ENCODE data around the gene MARS1. TPM values are rescaled to one million over a fixed set of nuclear protein-coding genes. Genes with fewer than 3 reads are reported as not detected.

The MARS1 gene
- total RNA-seq, 1 donor from 2014 or later = 131 TPM

DNA sequence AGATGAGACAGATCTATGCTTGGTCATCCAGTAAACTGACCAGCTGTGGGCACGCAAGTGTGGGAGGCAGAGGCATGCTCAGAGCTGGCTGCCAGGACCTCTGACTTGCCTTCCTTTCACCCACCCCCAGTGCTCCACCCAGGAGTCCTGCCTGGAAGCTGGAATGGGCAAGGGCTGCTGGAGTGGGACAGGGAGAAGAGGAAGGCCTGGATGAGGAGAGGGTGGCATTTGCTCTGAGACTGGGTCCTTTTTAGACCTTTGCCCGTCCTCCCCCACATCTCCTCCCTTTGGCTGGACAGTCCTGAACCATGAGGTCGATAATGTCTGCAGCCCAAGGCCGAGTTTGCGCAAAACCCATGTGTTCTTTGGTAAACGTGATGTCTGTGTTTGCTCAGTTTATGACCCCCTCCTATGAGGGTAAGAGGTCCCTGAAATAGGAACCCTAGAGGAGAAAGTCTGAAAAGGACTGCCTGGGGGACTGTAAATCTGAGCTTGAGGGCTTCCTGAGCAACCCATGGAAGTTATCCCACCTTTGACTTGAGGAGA, 36.6 kb upstream of the MARS1 start:
- no peak overlapping the region for H3K27ac ChIP-seq
- no peaks in the 10 kb centered on the region for H3K36me3 ChIP-seq
- TF ChIP-seq, protein P1, sequence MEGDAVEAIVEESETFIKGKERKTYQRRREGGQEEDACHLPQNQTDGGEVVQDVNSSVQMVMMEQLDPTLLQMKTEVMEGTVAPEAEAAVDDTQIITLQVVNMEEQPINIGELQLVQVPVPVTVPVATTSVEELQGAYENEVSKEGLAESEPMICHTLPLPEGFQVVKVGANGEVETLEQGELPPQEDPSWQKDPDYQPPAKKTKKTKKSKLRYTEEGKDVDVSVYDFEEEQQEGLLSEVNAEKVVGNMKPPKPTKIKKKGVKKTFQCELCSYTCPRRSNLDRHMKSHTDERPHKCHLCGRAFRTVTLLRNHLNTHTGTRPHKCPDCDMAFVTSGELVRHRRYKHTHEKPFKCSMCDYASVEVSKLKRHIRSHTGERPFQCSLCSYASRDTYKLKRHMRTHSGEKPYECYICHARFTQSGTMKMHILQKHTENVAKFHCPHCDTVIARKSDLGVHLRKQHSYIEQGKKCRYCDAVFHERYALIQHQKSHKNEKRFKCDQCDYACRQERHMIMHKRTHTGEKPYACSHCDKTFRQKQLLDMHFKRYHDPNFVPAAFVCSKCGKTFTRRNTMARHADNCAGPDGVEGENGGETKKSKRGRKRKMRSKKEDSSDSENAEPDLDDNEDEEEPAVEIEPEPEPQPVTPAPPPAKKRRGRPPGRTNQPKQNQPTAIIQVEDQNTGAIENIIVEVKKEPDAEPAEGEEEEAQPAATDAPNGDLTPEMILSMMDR (IDR thresholded peaks at IDR 0.05) = no peak
- H3K4me1 ChIP-seq = no peaks in the 10 kb centered on the region
- H3K4me3 ChIP-seq = no peak overlapping the region
- ATAC-seq = no peak
- intact Hi-C loops (cut with DNase I) = no loop called here
- H3K27me3 ChIP-seq (ENCODE audit: low read depth) = peaks cover 5% of the 10 kb centered on the region
- no peaks in the 10 kb centered on the region for H3K9me3 ChIP-seq
- DNase-seq = no peak

DNA sequence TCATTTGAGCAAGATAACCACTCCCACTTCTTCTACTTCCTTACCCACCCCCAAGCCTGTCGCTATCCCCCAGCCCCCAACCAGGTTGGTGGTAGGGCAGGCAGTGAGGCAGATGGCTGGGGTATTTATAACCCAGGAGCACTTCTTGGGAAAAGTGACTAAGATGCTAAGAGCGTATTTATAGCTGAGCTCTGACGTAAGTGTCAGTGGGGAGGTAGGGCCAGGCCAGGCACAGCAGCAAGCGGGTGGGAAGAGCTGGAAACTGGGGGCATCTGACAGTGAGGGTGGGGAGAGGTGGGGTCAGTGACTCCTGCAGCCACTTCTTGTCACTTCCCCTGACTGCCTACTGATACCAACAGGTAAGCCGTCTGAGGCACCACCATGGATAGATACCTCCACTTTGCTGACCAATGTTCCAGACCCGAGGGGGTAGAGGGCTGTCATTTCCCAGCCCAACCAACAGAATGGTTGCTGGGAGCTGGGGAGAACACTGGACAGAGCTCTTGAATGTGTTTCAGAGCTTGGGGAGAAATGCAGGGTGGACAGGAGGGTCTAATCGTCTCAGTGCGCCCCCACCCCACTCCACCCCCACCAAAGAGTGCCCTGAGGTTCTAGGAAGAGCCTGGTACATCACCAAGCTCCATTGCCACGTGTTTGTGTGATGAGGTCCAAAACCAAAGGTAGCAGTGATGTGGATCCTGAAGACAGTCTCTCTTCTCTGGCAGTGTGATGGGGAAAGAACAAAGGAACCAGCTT, 35.5 kb upstream of the MARS1 start:
- Histone ChIP-seq H3K4me3 (no peak overlapping the region), H3K36me3 (no peaks in the 10 kb centered on the region), H3K4me1 (no peaks in the 10 kb centered on the region), H3K27me3 (ENCODE audit: low read depth) (peaks cover 5% of the 10 kb centered on the region), H3K27ac (no peak overlapping the region), H3K9me3 (no peaks in the 10 kb centered on the region)
- ATAC-seq = no peak
- TF ChIP-seq, protein P1 (IDR thresholded peaks at IDR 0.05) = no peak
- intact Hi-C loops (cut with DNase I) = no loop called here
- DNase-seq = no peak

DNA sequence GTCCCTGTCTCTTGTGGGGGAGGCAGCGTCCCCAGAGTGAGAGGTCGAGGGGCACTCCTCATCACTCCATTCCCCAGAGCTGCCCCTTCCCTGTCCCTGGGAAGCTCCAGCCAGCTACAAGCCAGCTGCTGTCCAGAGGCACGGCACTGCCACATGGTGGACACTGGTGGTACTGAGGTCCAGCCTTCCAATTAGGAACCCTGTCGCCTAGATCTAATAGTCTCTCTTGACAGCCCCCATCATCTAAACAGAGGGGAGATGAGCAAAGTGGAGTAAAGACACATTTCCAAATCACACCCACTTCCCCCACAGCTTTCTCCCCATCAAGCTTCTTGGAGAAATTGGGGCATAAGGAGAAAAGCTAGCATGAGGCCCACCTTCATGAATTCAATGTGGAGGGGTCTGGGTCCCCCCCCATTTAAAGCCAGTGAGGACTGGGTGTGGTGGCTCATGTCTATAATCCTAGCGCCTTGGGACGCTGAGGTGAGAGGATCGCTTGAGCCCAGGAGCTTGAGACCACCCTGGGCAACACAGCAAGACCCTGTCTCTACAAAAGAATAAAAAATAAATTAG, 34.8 kb upstream of the MARS1 start:
- ATAC-seq (peak; percentile 87), DNase-seq (peak; percentile 83)
- H3K27me3 ChIP-seq (ENCODE audit: low read depth) = peaks cover 5% of the 10 kb centered on the region
- TF ChIP-seq, protein P1 (IDR thresholded peaks at IDR 0.05) = peak; percentile 91
- no peak overlapping the region for H3K27ac ChIP-seq
- no peaks in the 10 kb centered on the region for H3K36me3 ChIP-seq
- no peaks in the 10 kb centered on the region for H3K9me3 ChIP-seq
- H3K4me3 ChIP-seq = no peak overlapping the region
- intact Hi-C loops (cut with DNase I) = no loop called here
- no peaks in the 10 kb centered on the region for H3K4me1 ChIP-seq

DNA sequence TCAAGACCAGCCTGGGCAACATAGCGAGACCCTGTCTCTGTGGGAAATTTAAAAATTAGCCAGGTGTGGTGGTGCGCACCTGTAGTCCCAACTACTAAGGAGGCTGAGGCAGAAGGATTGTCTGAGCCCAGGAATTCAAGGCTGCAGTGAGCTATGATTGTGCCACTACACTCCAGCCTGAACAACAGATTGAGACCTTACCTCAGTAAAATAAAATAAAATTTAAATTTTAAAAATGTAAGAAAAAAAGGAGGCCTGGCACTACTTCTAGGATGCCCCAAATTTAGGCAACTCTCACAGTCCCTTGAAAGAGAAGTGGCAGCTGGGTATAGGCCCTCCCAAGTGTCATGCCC, 33.7 kb upstream of the MARS1 start:
- peaks cover 5% of the 10 kb centered on the region for H3K27me3 ChIP-seq (ENCODE audit: low read depth)
- DNase-seq (no peak), ATAC-seq (no peak)
- TF ChIP-seq, protein P1 (IDR thresholded peaks at IDR 0.05) = no peak
- no peaks in the 10 kb centered on the region for H3K9me3 ChIP-seq
- peaks cover 8% of the 10 kb centered on the region for H3K4me1 ChIP-seq
- H3K27ac ChIP-seq = no peak overlapping the region
- no peaks in the 10 kb centered on the region for H3K36me3 ChIP-seq
- intact Hi-C loops (cut with DNase I) = no loop called here
- H3K4me3 ChIP-seq = no peak overlapping the region

DNA sequence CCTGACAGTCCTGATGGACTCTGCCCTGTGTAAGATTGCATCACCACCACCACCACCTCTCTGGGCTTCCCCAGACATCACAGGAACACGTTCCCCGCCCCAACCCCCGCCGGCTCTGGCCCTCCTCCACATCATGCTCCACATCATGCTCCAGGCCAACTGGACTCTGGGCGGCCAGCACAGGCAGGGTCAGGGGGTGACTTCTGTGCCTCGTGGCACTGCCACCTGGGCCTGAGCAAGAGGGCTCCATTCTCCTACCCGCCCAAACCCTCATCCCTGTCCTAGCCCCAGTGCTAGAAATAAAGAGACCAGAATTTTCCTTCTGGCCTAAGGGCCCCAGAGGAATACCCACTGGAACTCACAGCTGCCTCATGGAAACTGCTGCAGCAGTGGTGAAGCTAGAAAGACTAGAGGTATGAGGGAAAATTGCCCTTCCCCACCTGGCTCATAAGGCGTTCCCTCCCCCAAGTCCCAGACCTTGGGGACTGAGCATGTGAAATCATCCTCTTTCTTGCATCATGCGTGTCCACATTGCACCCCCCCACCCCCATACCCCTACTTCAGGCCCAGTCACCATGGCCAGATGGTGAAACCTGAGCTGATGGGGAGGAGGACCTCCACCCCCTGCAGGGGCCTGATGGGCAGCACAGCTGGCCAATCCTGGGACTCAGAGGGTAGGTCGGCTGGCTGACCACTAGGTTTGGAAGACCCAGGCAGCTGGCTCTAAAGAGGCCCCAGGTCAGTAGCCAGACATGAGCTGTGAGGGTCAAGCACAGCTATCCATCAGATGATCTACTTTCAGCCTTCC, 33.1 kb upstream of the MARS1 start, which contains the start of gene INHBE:
TSS of gene INHBE (plus strand) at position 742 of the 808 bp plus-strand sequence. CDS start 230 bp downstream, outside the sequence.
- Histone ChIP-seq H3K27me3 (ENCODE audit: low read depth) (peaks cover 5% of the 10 kb centered on the region), H3K36me3 (no peaks in the 10 kb centered on the region), H3K4me1 (peaks cover 8% of the 10 kb centered on the region), H3K9me3 (no peaks in the 10 kb centered on the region), H3K4me3 (no peak within 1 kb of the TSS), H3K27ac (no peak within 1 kb of the TSS)
- no peak for ATAC-seq
- intact Hi-C loops (cut with DNase I) = no loop called here
- no peak for DNase-seq
- TF ChIP-seq, protein P1 (IDR thresholded peaks at IDR 0.05) = no peak

Measured in lower lobe of right lung (tissue), 2 donors.